Osteocyte (in vitro differentiated cells): ENCODE measurements around the gene HIBCH. TPM values are rescaled to one million over a fixed set of nuclear protein-coding genes. Genes with fewer than 3 reads are reported as not detected.

Source experiments
- DNase-seq: peaks from one replicate; pipeline ENCODE4 v3.0.0; 2021; ENCODE audit warnings: mixed read lengths; ENCODE audit not compliant: unreplicated experiment; ENCODE audit errors: extremely low spot score
- H3K27ac Mint-ChIP-seq: one replicate; pipeline ENCODE4 v1.8.0; 2021; ENCODE audit warnings: mild to moderate bottlenecking, mixed read lengths; ENCODE audit not compliant: unreplicated experiment
- H3K27me3 Mint-ChIP-seq: one replicate; pipeline ENCODE4 v1.8.0; 2021; ENCODE audit warnings: mixed read lengths; ENCODE audit not compliant: unreplicated experiment
- H3K36me3 Mint-ChIP-seq: one replicate; pipeline ENCODE4 v1.8.0; 2021; ENCODE audit warnings: mixed read lengths; ENCODE audit not compliant: unreplicated experiment
- H3K4me1 Mint-ChIP-seq: one replicate; pipeline ENCODE4 v1.8.0; 2021; ENCODE audit warnings: mixed read lengths; ENCODE audit not compliant: unreplicated experiment
- H3K4me3 Mint-ChIP-seq: one replicate; pipeline ENCODE4 v1.8.0; 2021; ENCODE audit warnings: mild to moderate bottlenecking, moderate library complexity, mixed read lengths; ENCODE audit not compliant: unreplicated experiment
- H3K9me3 Mint-ChIP-seq: one replicate; pipeline ENCODE4 v1.8.0; 2021; ENCODE audit warnings: mixed read lengths; ENCODE audit not compliant: unreplicated experiment
- CTCF ChIP-seq: fragments of 200-600 bp; sonication (generic); IDR thresholded peaks from 2 replicates; pipeline ENCODE4 v1.5.0; 2021; ENCODE audit warnings: antibody characterized with exemption, mild to moderate bottlenecking, moderate library complexity
- total RNA-seq: library from RNA; stranded (reverse); gene quantifications from 2 replicates; pipeline ENCODE4 v1.2.1, GENCODE V29; 2021

The HIBCH gene
- total RNA-seq, 1 donor from 2014 or later, result 28.4 TPM

- Mint-ChIP-seq H3K27me3 (no peaks in the 10 kb centered on the region), H3K4me1 (peaks cover 9% of the 10 kb centered on the region), H3K27ac (no peak overlapping the region), H3K9me3 (peaks cover 10% of the 10 kb centered on the region), H3K36me3 (peaks cover 39% of the 10 kb centered on the region), H3K4me3 (no peak overlapping the region)
- DNase-seq, result no peak
- no peak for TF ChIP-seq CTCF
These were observed 98.2 kb downstream of the HIBCH start for GRCh38 chr2:190221429-190221828.

GRCh38 chr2:190219186-190219585 is 100.4 kb downstream of the HIBCH start:
- no peak for TF ChIP-seq CTCF
- Mint-ChIP-seq H3K27ac (no peak overlapping the region), H3K27me3 (no peaks in the 10 kb centered on the region), H3K9me3 (peaks cover 5% of the 10 kb centered on the region), H3K4me3 (no peak overlapping the region), H3K4me1 (peaks cover 19% of the 10 kb centered on the region), H3K36me3 (peaks cover 27% of the 10 kb centered on the region)
- DNase-seq, result no peak

GRCh38 chr2:190217616-190218015 is 102.0 kb downstream of the HIBCH start:
- Mint-ChIP-seq H3K4me1 (peaks cover 19% of the 10 kb centered on the region), H3K27ac (no peak overlapping the region), H3K9me3 (no peaks in the 10 kb centered on the region), H3K4me3 (no peak overlapping the region), H3K36me3 (peaks cover 20% of the 10 kb centered on the region), H3K27me3 (no peaks in the 10 kb centered on the region)
- DNase-seq, result no peak
- TF ChIP-seq CTCF, result no peak

GRCh38 chr2:190216829-190217228 is 102.8 kb downstream of the HIBCH start:
- Mint-ChIP-seq H3K4me3 (no peak overlapping the region), H3K36me3 (peaks cover 16% of the 10 kb centered on the region), H3K9me3 (no peaks in the 10 kb centered on the region), H3K27ac (no peak overlapping the region), H3K4me1 (peaks cover 19% of the 10 kb centered on the region), H3K27me3 (no peaks in the 10 kb centered on the region)
- DNase-seq, result no peak
- TF ChIP-seq CTCF, result no peak

GRCh38 chr2:190215620-190216019 is 104.0 kb downstream of the HIBCH start:
- no peaks in the 10 kb centered on the region for H3K27me3 Mint-ChIP-seq
- peaks cover 13% of the 10 kb centered on the region for H3K36me3 Mint-ChIP-seq
- no peak for TF ChIP-seq CTCF
- no peak for DNase-seq
- peaks cover 19% of the 10 kb centered on the region for H3K4me1 Mint-ChIP-seq
- H3K27ac Mint-ChIP-seq, result no peak overlapping the region
- no peaks in the 10 kb centered on the region for H3K9me3 Mint-ChIP-seq
- no peak overlapping the region for H3K4me3 Mint-ChIP-seq
